Prostate gland (tissue), 2 donors: ENCODE measurements around the gene GUCY1A2. TPM values are rescaled to one million over a fixed set of nuclear protein-coding genes. Genes with fewer than 3 reads are reported as not detected.
"Not testable (repeated sequence)": the region's sequence is repeated elsewhere in the genome, so short reads cannot be mapped to it uniquely, and the experiment has no call there.

ENCODE experiments used
- DNase-seq: peaks from one replicate; pipeline ENCODE4 v3.0.0-alpha.2; 2019; ENCODE audit warnings: low spot score
- H3K27ac ChIP-seq, 2 donors: fragments of 200-600 bp; sonication (generic); 2 replicates each; pipeline ENCODE4 v1.5.1; 2017 to 2019
- H3K27me3 ChIP-seq: fragments of 200-600 bp; sonication (generic); replicated peaks from 2 replicates; pipeline ENCODE4 v1.5.1; 2019; ENCODE audit not compliant: insufficient read depth
- H3K36me3 ChIP-seq, 2 donors: fragments of 200-600 bp; sonication (generic); 1 replicate in 1 of 2; 2 replicates in 1 of 2; pipeline versions ENCODE4 v1.5.1 to v1.8.1; 2017 to 2019
- H3K4me1 ChIP-seq: fragments of 200-600 bp; sonication (generic); replicated peaks from 2 replicates; pipeline ENCODE4 v1.5.1; 2019
- H3K4me3 ChIP-seq, 2 donors: fragments of 200-600 bp; sonication (generic); 2 replicates each; pipeline ENCODE4 v1.5.1; 2017 to 2019
- H3K9me3 ChIP-seq: fragments of 200-600 bp; sonication (generic); 2 replicates; pipeline ENCODE4 v1.5.1; 2017
- CTCF ChIP-seq, 4 experiments: fragments of 200-600 bp in 2 of 4; fragments of 450-650 bp in 2 of 4; sonication (generic) in 2 of 4; IDR thresholded peaks; 1 replicate in 3 of 4; 2 replicates in 1 of 4; pipeline ENCODE4 v1.5.1; 2016 to 2019; ENCODE audit warnings: antibody characterized with exemption in 4 of 4, mild to moderate bottlenecking in 2 of 4, moderate library complexity in 2 of 4
- POLR2A ChIP-seq: fragments of 450-650 bp; IDR thresholded peaks from one replicate; pipeline ENCODE4 v1.6.1; 2016; ENCODE audit warnings: antibody characterized with exemption, mild to moderate bottlenecking
- POLR2AphosphoS5 ChIP-seq: sonication (generic); formaldehyde crosslinking; IDR thresholded peaks from one replicate; pipeline ENCODE4 v1.6.1; 2017; ENCODE audit warnings: antibody characterized with exemption
- WGBS: methylation state at CpG from one replicate; pipeline ENCODE4 v1.1.5; 2018; 5-methylcytosine and 5-hydroxymethylcytosine counted together
- intact Hi-C: fragments of 100-400 bp; cut with DNase I; formaldehyde crosslinking; loops from one replicate; pipeline ENCODE4 v1.14.2; 2022
- total RNA-seq, 2 donors: library from RNA; depleted of rRNA; stranded (reverse); fragments of >200 nt; gene quantifications; one replicate each; pipeline ENCODE4 v1.1.0, GENCODE V29; 2016

The GUCY1A2 gene
- total RNA-seq, 2 donors from 2014 or later, result 1.2 to 15.3 TPM

DNA sequence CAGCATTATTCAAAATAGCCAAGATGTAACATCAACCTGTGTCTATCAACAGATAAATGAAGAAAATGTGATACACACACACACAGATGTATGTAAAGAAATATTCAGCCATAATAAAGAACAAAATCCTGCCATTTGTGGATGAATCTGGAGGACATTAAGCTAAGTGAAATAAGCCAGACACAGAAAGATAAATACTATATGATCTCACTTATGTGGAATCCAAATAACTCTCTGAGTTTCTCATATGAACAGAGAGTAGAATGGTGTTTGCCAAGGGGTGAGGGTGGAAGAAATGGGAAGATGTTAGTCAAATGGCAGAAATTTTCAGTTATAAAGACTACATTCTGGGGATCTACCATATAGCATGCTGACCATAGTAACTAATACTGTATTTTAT is 224.2 kb downstream of the GUCY1A2 start:
- TF ChIP-seq POLR2AphosphoS5 (no peak), CTCF (IDR thresholded peaks at IDR 0.05) (no peak), POLR2A (no peak)
- no peak for DNase-seq
- no peak overlapping the region for H3K4me3 ChIP-seq
- no peaks in the 10 kb centered on the region for H3K27me3 ChIP-seq
- no peaks in the 10 kb centered on the region for H3K36me3 ChIP-seq
- H3K4me1 ChIP-seq, result no peaks in the 10 kb centered on the region
- H3K27ac ChIP-seq, result no peak overlapping the region
- intact Hi-C loops, result no loop called here
- H3K9me3 ChIP-seq, result no peaks in the 10 kb centered on the region

- H3K27me3 ChIP-seq, result no peaks in the 10 kb centered on the region
- WGBS, result 81% methylated on average over 3 of the region's 3 CpGs
- no peaks in the 10 kb centered on the region for H3K9me3 ChIP-seq
- no peak overlapping the region for H3K27ac ChIP-seq
- H3K36me3 ChIP-seq, result no peaks in the 10 kb centered on the region
- no peak for TF ChIP-seq POLR2A
- no peak for TF ChIP-seq CTCF (IDR thresholded peaks at IDR 0.05)
- no peak for TF ChIP-seq POLR2AphosphoS5
- H3K4me1 ChIP-seq, result no peaks in the 10 kb centered on the region
- DNase-seq, result no peak
- no peak overlapping the region for H3K4me3 ChIP-seq
- intact Hi-C loops, result no loop called here
These were observed 228.9 kb downstream of the GUCY1A2 start for GRCh38 chr11:106789406-106789805.

- Histone ChIP-seq H3K36me3 (no peaks in the 10 kb centered on the region), H3K27me3 (no peaks in the 10 kb centered on the region), H3K4me3 (no peak overlapping the region), H3K27ac (no peak overlapping the region), H3K4me1 (no peaks in the 10 kb centered on the region), H3K9me3 (no peaks in the 10 kb centered on the region)
- intact Hi-C loops, result no loop called here
- DNase-seq, result no peak
- WGBS, result 94% methylated on average over 1 of the region's 1 CpG
- no peak for TF ChIP-seq POLR2AphosphoS5
- TF ChIP-seq POLR2A, result no peak
- TF ChIP-seq CTCF (IDR thresholded peaks at IDR 0.05), result no peak
These were observed 230.8 kb downstream of the GUCY1A2 start for GRCh38 chr11:106787454-106787853.

DNA sequence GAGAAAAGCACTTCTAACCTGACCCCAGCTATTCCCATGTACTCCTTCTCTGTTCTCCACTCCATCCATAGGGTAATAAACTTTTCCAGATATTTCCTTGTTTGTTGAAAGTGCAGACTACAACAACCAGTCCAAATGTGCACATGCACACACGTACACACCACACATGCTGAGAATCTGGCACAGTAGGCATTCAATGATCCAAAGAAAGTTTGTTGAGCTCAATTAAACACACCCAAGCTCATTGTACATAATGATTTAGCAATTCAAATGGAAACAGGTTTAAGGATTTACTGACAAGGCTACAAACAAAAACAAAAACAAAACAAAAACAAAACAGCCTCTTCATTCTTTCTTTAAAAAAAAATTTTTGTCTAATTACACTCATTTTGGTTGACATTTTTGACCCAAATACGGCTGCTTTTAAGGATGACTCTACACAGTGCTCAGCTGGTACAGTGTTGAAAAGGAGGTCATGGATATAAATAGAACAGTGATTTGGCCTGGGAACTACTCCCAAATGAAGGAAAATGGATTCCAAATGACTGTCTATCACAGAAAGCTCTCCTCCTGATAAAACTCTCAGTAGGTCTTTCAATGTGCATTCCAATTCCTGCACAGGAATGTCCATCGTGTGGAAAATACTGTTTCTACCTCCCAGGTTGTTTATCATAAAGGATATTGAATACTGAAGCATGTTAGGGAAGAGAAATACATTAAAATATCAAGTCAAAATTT is 232.2 kb downstream of the GUCY1A2 start:
- Histone ChIP-seq H3K36me3 (no peaks in the 10 kb centered on the region), H3K27me3 (no peaks in the 10 kb centered on the region), H3K4me3 (no peak overlapping the region), H3K4me1 (no peaks in the 10 kb centered on the region), H3K27ac (no peak overlapping the region), H3K9me3 (no peaks in the 10 kb centered on the region)
- TF ChIP-seq CTCF (IDR thresholded peaks at IDR 0.05) (no peak), POLR2AphosphoS5 (no peak), POLR2A (no peak)
- DNase-seq, result no peak
- WGBS, result 52% methylated on average over 3 of the region's 3 CpGs
- intact Hi-C loops, result no loop called here

- H3K27me3 ChIP-seq, H3K4me3 ChIP-seq, H3K4me1 ChIP-seq, H3K36me3 ChIP-seq, H3K27ac ChIP-seq, H3K9me3 ChIP-seq, intact Hi-C loops, DNase-seq: not testable (repeated sequence)
- WGBS, result 96% methylated on average over 8 of the region's 8 CpGs
These were observed 241.0 kb downstream of the GUCY1A2 start for GRCh38 chr11:106777302-106777701.
